Endothelial cell of umbilical vein (primary cell): ENCODE data around the gene MTF2.

ENCODE experiments used
- CTCF ChIP-seq, 2 donors: IDR thresholded peaks; 1 replicate in 1 of 2; 2 replicates in 1 of 2; pipeline ENCODE4 v1.5.1; 2011; ENCODE audit warnings: low read length in 2 of 2, mild to moderate bottlenecking in 2 of 2, moderate library complexity in 2 of 2, control low read depth in 1 of 2, inconsistent platforms in 1 of 2, low read depth in 1 of 2; ENCODE audit not compliant: insufficient read depth in 1 of 2; ENCODE audit errors: extremely low read depth in 1 of 2
- JUN ChIP-seq: IDR thresholded peaks from 2 replicates; pipeline ENCODE4 v1.6.1; 2011; ENCODE audit warnings: borderline replicate concordance, low read depth; ENCODE audit not compliant: insufficient read length, insufficient read depth
- MAX ChIP-seq: IDR thresholded peaks from 2 replicates; pipeline ENCODE4 v1.6.1; 2011; ENCODE audit not compliant: insufficient read depth, insufficient read length
- MYC ChIP-seq: IDR thresholded peaks from one replicate; pipeline ENCODE4 v1.6.1; 2011; ENCODE audit warnings: mild to moderate bottlenecking, low read depth, low read length
- POLR2A ChIP-seq: IDR thresholded peaks from 2 replicates; pipeline ENCODE4 v1.6.1; 2012; ENCODE audit warnings: low read depth, mild to moderate bottlenecking, control low read depth, low read length
- POLR2AphosphoS5 ChIP-seq: IDR thresholded peaks from 2 replicates; pipeline ENCODE4 v1.6.1; 2012; ENCODE audit warnings: low read depth, mild to moderate bottlenecking, control low read depth, low read length, moderate library complexity; ENCODE audit not compliant: insufficient read depth

GRCh38 chr1:93137604-93138292 lies 58.7 kb downstream of the MTF2 start:
- no peak for TF ChIP-seq MYC
- no peak for TF ChIP-seq MAX
- no peak for TF ChIP-seq POLR2A
- no peak for TF ChIP-seq JUN
- no peak for TF ChIP-seq CTCF (IDR thresholded peaks at IDR 0.05; ENCODE audit: extremely low read depth in 1 of 2, insufficient read depth in 1 of 2, low read depth in 1 of 2, low read length in 2 of 2)
- TF ChIP-seq POLR2AphosphoS5: no peak
